HepG2 (cell line): Measurements from ENCODE around the gene CTCF. TPM values are rescaled to one million over a fixed set of nuclear protein-coding genes. Genes with fewer than 3 reads are reported as not detected.
A peak's percentile ranks its signal among the peaks of the same experiment; 100 is the strongest.

Source experiments
- ADNP ChIP-seq: sonication (generic); formaldehyde crosslinking; IDR thresholded peaks from 2 replicates; pipeline ENCODE4 v1.4.0; 2020; ENCODE audit warnings: missing genetic modification reagents
- AKNA ChIP-seq: sonication (generic); formaldehyde crosslinking; IDR thresholded peaks from 2 replicates; pipeline ENCODE4 v1.4.0; 2020; ENCODE audit warnings: missing genetic modification reagents, borderline replicate concordance
- FIP1L1 ChIP-seq: fragments of 200-400 bp; formaldehyde crosslinking; IDR thresholded peaks from 2 replicates; pipeline ENCODE4 v1.6.1; 2018; ENCODE audit warnings: low read depth, mild to moderate bottlenecking, low read length, moderate library complexity, borderline replicate concordance; ENCODE audit not compliant: insufficient read depth
- FOXK1 ChIP-seq: sonication (generic); formaldehyde crosslinking; IDR thresholded peaks from 2 replicates; pipeline ENCODE4 v1.4.0; 2020; ENCODE audit warnings: low read depth, missing genetic modification reagents, borderline replicate concordance
- HINFP ChIP-seq: sonication (generic); formaldehyde crosslinking; IDR thresholded peaks from 2 replicates; pipeline ENCODE4 v1.4.0; 2020; ENCODE audit warnings: low read depth, mild to moderate bottlenecking, missing genetic modification reagents
- KDM2A ChIP-seq: sonication (generic); formaldehyde crosslinking; IDR thresholded peaks from 2 replicates; pipeline ENCODE4 v1.4.0; 2020; ENCODE audit warnings: low read depth, missing genetic modification reagents, borderline replicate concordance
- MAF1 ChIP-seq: sonication (generic); formaldehyde crosslinking; IDR thresholded peaks from 2 replicates; pipeline ENCODE4 v1.5.0; 2020; ENCODE audit warnings: missing genetic modification reagents, borderline replicate concordance
- MYPOP ChIP-seq: sonication (generic); formaldehyde crosslinking; IDR thresholded peaks from 2 replicates; pipeline ENCODE4 v1.8.1; 2023; ENCODE audit warnings: mild to moderate bottlenecking, moderate library complexity, missing genetic modification reagents
- NFATC3 ChIP-seq: sonication (generic); formaldehyde crosslinking; IDR thresholded peaks from 2 replicates; pipeline ENCODE4 v1.5.1; 2020; ENCODE audit warnings: mild to moderate bottlenecking, missing genetic modification reagents
- NFE2 ChIP-seq: sonication (generic); formaldehyde crosslinking; IDR thresholded peaks from 2 replicates; pipeline ENCODE4 v1.4.0; 2020; ENCODE audit warnings: missing genetic modification reagents
- NFRKB ChIP-seq: fragments of 450-650 bp; IDR thresholded peaks from 2 replicates; pipeline ENCODE4 v1.6.1; 2017
- NRL ChIP-seq: sonication (generic); formaldehyde crosslinking; IDR thresholded peaks from 2 replicates; pipeline ENCODE4 v1.5.0; 2020; ENCODE audit warnings: missing genetic modification reagents, mild to moderate bottlenecking, moderate library complexity, borderline replicate concordance
- PAX8 ChIP-seq: sonication (generic); formaldehyde crosslinking; IDR thresholded peaks from 2 replicates; pipeline ENCODE4 v1.8.0; 2022; ENCODE audit warnings: mild to moderate bottlenecking, missing genetic modification reagents, borderline replicate concordance
- SIN3B ChIP-seq: fragments of 150-350 bp; IDR thresholded peaks from 2 replicates; pipeline ENCODE4 v1.6.1; 2014; ENCODE audit warnings: low read length
- ZNF160 ChIP-seq: sonication (generic); formaldehyde crosslinking; IDR thresholded peaks from 2 replicates; pipeline ENCODE4 v1.8.0; 2022; ENCODE audit warnings: mild to moderate bottlenecking, inconsistent platforms, missing genetic modification reagents
- ZNF260 ChIP-seq: sonication (generic); formaldehyde crosslinking; IDR thresholded peaks from 2 replicates; pipeline ENCODE4 v1.4.0; 2020; ENCODE audit warnings: missing genetic modification reagents, low read depth, mild to moderate bottlenecking, borderline replicate concordance
- ZNF263 ChIP-seq: sonication (generic); formaldehyde crosslinking; IDR thresholded peaks from 2 replicates; pipeline ENCODE4 v1.4.0; 2020; ENCODE audit warnings: missing genetic modification reagents
- ZNF652 ChIP-seq: IDR thresholded peaks from 2 replicates; pipeline ENCODE4 v1.6.1; 2016; ENCODE audit warnings: low read depth, borderline replicate concordance
- ZNF724P ChIP-seq: sonication (generic); formaldehyde crosslinking; IDR thresholded peaks from 2 replicates; pipeline ENCODE4 v1.8.0; 2022; ENCODE audit warnings: missing genetic modification reagents, borderline replicate concordance
- ZNF766 ChIP-seq: sonication (generic); formaldehyde crosslinking; IDR thresholded peaks from 2 replicates; pipeline ENCODE4 v1.5.0; 2020; ENCODE audit warnings: missing genetic modification reagents, borderline replicate concordance
- polyA plus RNA-seq, 8 experiments: library from polyadenylated mRNA; depleted of rRNA in 3 of 8; stranded (reverse) in 7 of 8; unstranded in 1 of 8; fragments of >200 nt; fragmentation: Illumina TruSeq in 4 of 8; extraction: Trizol in 4 of 8; gene quantifications; 2 replicates each; pipeline versions ENCODE4 v1.2.1 to v1.2.3, GENCODE V29; 2011 to 2016; ENCODE audit warnings: low read depth in 4 of 8, missing spikeins in 1 of 8, mixed read lengths in 1 of 8; ENCODE audit not compliant: insufficient read depth in 1 of 8
- total RNA-seq, 5 experiments: library from RNA; depleted of rRNA; stranded (reverse); fragments of >200 nt; fragmentation: Illumina TruSeq; extraction: Trizol; gene quantifications; 2 replicates each; pipeline ENCODE4 v1.2.3, GENCODE V29; 2016; ENCODE audit warnings: low read depth in 1 of 5
- TF ChIP-seq, protein P1 (sequence below): IDR thresholded peaks from 2 replicates; pipeline ENCODE4 v1.6.1; 2012; ENCODE audit warnings: inconsistent platforms
- TF ChIP-seq, protein P2 (sequence below): fragments of 450-650 bp; IDR thresholded peaks from 2 replicates; pipeline ENCODE4 v1.6.1; 2017

Gene CTCF
- total and polyA plus RNA-seq, 2 of the 13 experiments (the other 11 are each of a cell fraction or from before 2014, with no cell fraction given), result 19.5 to 37.5 TPM

GRCh38 chr16:67546761-67547422 is 15.4 kb upstream of the CTCF start (continued):
- no peak for TF ChIP-seq AKNA (CRISPR knock-in tag)
- no peak for TF ChIP-seq FOXK1
- no peak for TF ChIP-seq NFRKB
- no peak for TF ChIP-seq HINFP
- no peak for TF ChIP-seq MAF1 (CRISPR knock-in tag)
- TF ChIP-seq NRL (CRISPR knock-in tag), result peak; percentile 33; the same call in 1 of the 2 replicates
- 0 out of 2 replicates have a peak, but pooled peaks have one; percentile 67 for TF ChIP-seq MYPOP (CRISPR knock-in tag)
- peak; percentile 87 for TF ChIP-seq KDM2A (CRISPR knock-in tag)
- TF ChIP-seq FIP1L1, result no peak
- TF ChIP-seq ZNF724P (CRISPR knock-in tag), result no peak
- TF ChIP-seq NFATC3 (CRISPR knock-in tag), result no peak
- no peak for TF ChIP-seq ZNF160 (CRISPR knock-in tag)
- no peak for TF ChIP-seq ZNF260 (CRISPR knock-in tag)
- TF ChIP-seq, protein P1, sequence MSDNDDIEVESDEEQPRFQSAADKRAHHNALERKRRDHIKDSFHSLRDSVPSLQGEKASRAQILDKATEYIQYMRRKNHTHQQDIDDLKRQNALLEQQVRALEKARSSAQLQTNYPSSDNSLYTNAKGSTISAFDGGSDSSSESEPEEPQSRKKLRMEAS, result peak; percentile 64; the same call in 1 of the 2 replicates
- TF ChIP-seq ADNP (CRISPR knock-in tag), result no peak
- no peak for TF ChIP-seq ZNF766
- TF ChIP-seq ZNF263, result no peak; the same call in 1 of the 2 replicates
- TF ChIP-seq, protein P2, sequence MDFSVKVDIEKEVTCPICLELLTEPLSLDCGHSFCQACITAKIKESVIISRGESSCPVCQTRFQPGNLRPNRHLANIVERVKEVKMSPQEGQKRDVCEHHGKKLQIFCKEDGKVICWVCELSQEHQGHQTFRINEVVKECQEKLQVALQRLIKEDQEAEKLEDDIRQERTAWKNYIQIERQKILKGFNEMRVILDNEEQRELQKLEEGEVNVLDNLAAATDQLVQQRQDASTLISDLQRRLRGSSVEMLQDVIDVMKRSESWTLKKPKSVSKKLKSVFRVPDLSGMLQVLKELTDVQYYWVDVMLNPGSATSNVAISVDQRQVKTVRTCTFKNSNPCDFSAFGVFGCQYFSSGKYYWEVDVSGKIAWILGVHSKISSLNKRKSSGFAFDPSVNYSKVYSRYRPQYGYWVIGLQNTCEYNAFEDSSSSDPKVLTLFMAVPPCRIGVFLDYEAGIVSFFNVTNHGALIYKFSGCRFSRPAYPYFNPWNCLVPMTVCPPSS, result no peak
- TF ChIP-seq PAX8, result no peak
- no peak for TF ChIP-seq NFE2
- TF ChIP-seq SIN3B, result no peak
- peak; percentile 10; the same call in 1 of the 2 replicates for TF ChIP-seq ZNF652 (CRISPR knock-in tag)
